Neural progenitor cell (in vitro differentiated cells): Measurements from ENCODE around the gene PPP2R5C.
"Not testable (repeated sequence)": the region's sequence is repeated elsewhere in the genome, so short reads cannot be mapped to it uniquely, and the experiment has no call there.

Experiments
- EZH2phosphoT487 ChIP-seq: fragments of 200-600 bp; sonication (generic); IDR thresholded peaks from 2 replicates; pipeline ENCODE4 v1.6.1; 2017; ENCODE audit warnings: antibody characterized with exemption
- TF ChIP-seq, protein P1 (sequence below): fragments of 200-600 bp; sonication (generic); IDR thresholded peaks from 2 replicates; pipeline ENCODE4 v1.5.1; 2017; ENCODE audit warnings: antibody characterized with exemption, mild to moderate bottlenecking

DNA sequence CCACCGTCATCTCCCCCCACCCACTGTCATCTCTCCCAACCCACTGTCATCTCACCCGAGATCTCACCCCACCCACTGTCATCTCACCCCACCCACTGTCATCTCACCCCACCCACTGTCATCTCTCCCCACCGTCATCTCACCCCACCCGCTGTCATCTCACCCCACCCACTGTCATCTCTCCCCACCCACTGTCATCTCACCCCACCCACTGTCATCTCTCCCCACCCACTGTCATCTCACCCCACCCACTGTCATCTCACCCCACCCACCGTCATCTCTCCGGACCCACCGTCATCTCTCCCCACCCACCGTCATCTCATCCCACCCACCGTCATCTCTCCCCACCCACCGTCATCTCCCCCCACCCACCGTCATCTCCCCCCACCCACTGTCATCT, 48.4 kb upstream of the PPP2R5C start:
- TF ChIP-seq, protein P1, sequence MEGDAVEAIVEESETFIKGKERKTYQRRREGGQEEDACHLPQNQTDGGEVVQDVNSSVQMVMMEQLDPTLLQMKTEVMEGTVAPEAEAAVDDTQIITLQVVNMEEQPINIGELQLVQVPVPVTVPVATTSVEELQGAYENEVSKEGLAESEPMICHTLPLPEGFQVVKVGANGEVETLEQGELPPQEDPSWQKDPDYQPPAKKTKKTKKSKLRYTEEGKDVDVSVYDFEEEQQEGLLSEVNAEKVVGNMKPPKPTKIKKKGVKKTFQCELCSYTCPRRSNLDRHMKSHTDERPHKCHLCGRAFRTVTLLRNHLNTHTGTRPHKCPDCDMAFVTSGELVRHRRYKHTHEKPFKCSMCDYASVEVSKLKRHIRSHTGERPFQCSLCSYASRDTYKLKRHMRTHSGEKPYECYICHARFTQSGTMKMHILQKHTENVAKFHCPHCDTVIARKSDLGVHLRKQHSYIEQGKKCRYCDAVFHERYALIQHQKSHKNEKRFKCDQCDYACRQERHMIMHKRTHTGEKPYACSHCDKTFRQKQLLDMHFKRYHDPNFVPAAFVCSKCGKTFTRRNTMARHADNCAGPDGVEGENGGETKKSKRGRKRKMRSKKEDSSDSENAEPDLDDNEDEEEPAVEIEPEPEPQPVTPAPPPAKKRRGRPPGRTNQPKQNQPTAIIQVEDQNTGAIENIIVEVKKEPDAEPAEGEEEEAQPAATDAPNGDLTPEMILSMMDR, result not testable (repeated sequence)
- not testable (repeated sequence) for TF ChIP-seq EZH2phosphoT487
